ENCODE data around the gene LAMA4.

DNA sequence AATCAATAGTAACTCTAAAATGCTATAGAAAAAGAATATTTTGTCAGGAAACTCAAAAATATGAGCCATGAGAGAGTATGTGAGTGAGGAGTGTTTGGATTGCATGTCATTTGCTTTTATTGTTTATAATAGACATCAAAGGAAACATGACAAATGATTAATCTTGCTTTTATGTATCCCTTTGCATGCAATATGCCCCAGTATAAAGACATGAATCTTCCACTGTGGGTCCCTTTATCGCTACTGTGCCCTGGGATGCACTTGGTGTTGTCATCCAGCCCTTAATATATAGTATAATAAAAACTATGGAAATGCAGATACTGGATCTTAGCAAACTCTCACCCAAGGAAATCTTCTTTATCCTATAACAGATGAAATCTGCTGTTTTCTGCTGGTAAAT lies 77.3 kb downstream of the LAMA4 start:
- TF ChIP-seq, protein P1, sequence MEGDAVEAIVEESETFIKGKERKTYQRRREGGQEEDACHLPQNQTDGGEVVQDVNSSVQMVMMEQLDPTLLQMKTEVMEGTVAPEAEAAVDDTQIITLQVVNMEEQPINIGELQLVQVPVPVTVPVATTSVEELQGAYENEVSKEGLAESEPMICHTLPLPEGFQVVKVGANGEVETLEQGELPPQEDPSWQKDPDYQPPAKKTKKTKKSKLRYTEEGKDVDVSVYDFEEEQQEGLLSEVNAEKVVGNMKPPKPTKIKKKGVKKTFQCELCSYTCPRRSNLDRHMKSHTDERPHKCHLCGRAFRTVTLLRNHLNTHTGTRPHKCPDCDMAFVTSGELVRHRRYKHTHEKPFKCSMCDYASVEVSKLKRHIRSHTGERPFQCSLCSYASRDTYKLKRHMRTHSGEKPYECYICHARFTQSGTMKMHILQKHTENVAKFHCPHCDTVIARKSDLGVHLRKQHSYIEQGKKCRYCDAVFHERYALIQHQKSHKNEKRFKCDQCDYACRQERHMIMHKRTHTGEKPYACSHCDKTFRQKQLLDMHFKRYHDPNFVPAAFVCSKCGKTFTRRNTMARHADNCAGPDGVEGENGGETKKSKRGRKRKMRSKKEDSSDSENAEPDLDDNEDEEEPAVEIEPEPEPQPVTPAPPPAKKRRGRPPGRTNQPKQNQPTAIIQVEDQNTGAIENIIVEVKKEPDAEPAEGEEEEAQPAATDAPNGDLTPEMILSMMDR (IDR thresholded peaks at IDR 0.05) = no peak
- no peak for TF ChIP-seq EZH2 (IDR thresholded peaks at IDR 0.05)

Measured in neural progenitor cell (in vitro differentiated cells).